OCI-LY7 (cell line): ENCODE measurements around the gene PALMD. TPM values are rescaled to one million over a fixed set of nuclear protein-coding genes. Genes with fewer than 3 reads are reported as not detected.
A peak's percentile ranks its signal among the peaks of the same experiment; 100 is the strongest.

ENCODE experiments used
- BruUV-seq: library from RNA; stranded (reverse); fragments of 400-500 nt; replicated peaks from 2 replicates; lab custom pipeline; 2021; lab: Mats Ljungman, UMichigan
- CTCF ChIA-PET: fragments of 300-600 bp; sonication (Branson Sonifier 250); formaldehyde crosslinking; loops from one replicate; lab custom pipeline; 2022; ENCODE audit warnings: antibody characterized with exemption; ENCODE audit not compliant: unreplicated experiment; lab: Charles Lee
- POLR2A ChIA-PET: fragments of 300-600 bp; sonication (Branson Sonifier 250); formaldehyde crosslinking; loops from one replicate; lab custom pipeline; 2022; ENCODE audit warnings: antibody characterized with exemption; lab: Charles Lee
- DNase-seq: peaks from one replicate; pipeline ENCODE4 v3.0.0-alpha.2; 2015; ENCODE audit warnings: low spot score
- H2AFZ ChIP-seq: fragments of 200-600 bp; sonication (generic), shearing (Covaris generic); 2 replicates; pipeline ENCODE4 v1.6.1; 2014; ENCODE audit warnings: mild to moderate bottlenecking, antibody characterized with exemption, low read length, moderate library complexity
- H3K27ac ChIP-seq: fragments of 200-600 bp; sonication (generic); 2 replicates; pipeline ENCODE4 v1.5.1; 2014; ENCODE audit warnings: mixed run types, low read depth, mild to moderate bottlenecking, moderate library complexity, low read length, inconsistent platforms; ENCODE audit not compliant: poor library complexity, severe bottlenecking
- H3K36me3 ChIP-seq: fragments of 200-600 bp; sonication (generic); 2 replicates; pipeline ENCODE4 v1.6.1; 2014; ENCODE audit warnings: mild to moderate bottlenecking, antibody characterized with exemption, low read length, moderate library complexity, mixed read lengths; ENCODE audit not compliant: insufficient read depth
- H3K4me1 ChIP-seq: fragments of 200-600 bp; sonication (generic); 2 replicates; pipeline ENCODE4 v1.5.1; 2014; ENCODE audit warnings: mild to moderate bottlenecking, low read length; ENCODE audit not compliant: insufficient read depth, poor library complexity, severe bottlenecking
- H3K4me2 ChIP-seq: fragments of 200-600 bp; sonication (generic); 2 replicates; pipeline ENCODE4 v1.6.1; 2014; ENCODE audit warnings: mild to moderate bottlenecking, low read length
- H3K4me3 ChIP-seq: fragments of 200-600 bp; sonication (generic); 2 replicates; pipeline ENCODE4 v1.5.1; 2014; ENCODE audit warnings: mild to moderate bottlenecking, low read depth, low read length; ENCODE audit not compliant: poor library complexity, severe bottlenecking
- H3K79me2 ChIP-seq: fragments of 200-600 bp; sonication (generic); 2 replicates; pipeline ENCODE4 v1.6.1; 2016; ENCODE audit warnings: low read depth, mild to moderate bottlenecking, low read length, moderate library complexity, mixed read lengths; ENCODE audit not compliant: insufficient read depth
- H3K9me2 ChIP-seq: fragments of 200-600 bp; sonication (generic); 2 replicates; pipeline ENCODE4 v1.6.1; 2016; ENCODE audit warnings: mild to moderate bottlenecking, low read length, mixed read lengths; ENCODE audit not compliant: insufficient read depth
- H3K9me3 ChIP-seq: fragments of 200-600 bp; sonication (generic); 2 replicates; pipeline ENCODE4 v1.6.1; 2014; ENCODE audit warnings: mild to moderate bottlenecking, mixed run types, low read length, mixed read lengths
- H4K20me1 ChIP-seq: fragments of 200-600 bp; sonication (generic); 2 replicates; pipeline ENCODE4 v1.6.1; 2014; ENCODE audit warnings: mild to moderate bottlenecking, antibody characterized with exemption, low read length, moderate library complexity, mixed read lengths; ENCODE audit not compliant: insufficient read depth
- EZH2phosphoT487 ChIP-seq: fragments of 200-600 bp; sonication (generic); IDR thresholded peaks from 2 replicates; pipeline ENCODE4 v1.6.1; 2018; ENCODE audit warnings: low read depth, borderline replicate concordance, mild to moderate bottlenecking, mixed run types, antibody characterized with exemption, low read length, moderate library complexity, mixed read lengths
- intact Hi-C: fragments of 100-400 bp; cut with micrococcal nuclease; formaldehyde crosslinking; loops from one replicate; pipeline ENCODE4 v1.10.0; 2022; ENCODE audit not compliant: unreplicated experiment
- total RNA-seq, 2 experiments: library from RNA; depleted of rRNA in 1 of 2; stranded (reverse); fragments of >200 nt in 1 of 2; shearing (Covaris generic) in 1 of 2; gene quantifications; 2 replicates each; pipeline ENCODE4 v1.2.3, GENCODE V29; 2014 to 2022
- TF ChIP-seq, protein P1 (sequence below): fragments of 200-600 bp; sonication (generic); conservative IDR thresholded peaks from 2 replicates; pipeline ENCODE4 v1.5.1; 2014; ENCODE audit warnings: mild to moderate bottlenecking, antibody characterized with exemption, low read length, moderate library complexity, mixed read lengths

The PALMD gene
- total RNA-seq, 2 experiments from 2014 or later = not detected

DNA sequence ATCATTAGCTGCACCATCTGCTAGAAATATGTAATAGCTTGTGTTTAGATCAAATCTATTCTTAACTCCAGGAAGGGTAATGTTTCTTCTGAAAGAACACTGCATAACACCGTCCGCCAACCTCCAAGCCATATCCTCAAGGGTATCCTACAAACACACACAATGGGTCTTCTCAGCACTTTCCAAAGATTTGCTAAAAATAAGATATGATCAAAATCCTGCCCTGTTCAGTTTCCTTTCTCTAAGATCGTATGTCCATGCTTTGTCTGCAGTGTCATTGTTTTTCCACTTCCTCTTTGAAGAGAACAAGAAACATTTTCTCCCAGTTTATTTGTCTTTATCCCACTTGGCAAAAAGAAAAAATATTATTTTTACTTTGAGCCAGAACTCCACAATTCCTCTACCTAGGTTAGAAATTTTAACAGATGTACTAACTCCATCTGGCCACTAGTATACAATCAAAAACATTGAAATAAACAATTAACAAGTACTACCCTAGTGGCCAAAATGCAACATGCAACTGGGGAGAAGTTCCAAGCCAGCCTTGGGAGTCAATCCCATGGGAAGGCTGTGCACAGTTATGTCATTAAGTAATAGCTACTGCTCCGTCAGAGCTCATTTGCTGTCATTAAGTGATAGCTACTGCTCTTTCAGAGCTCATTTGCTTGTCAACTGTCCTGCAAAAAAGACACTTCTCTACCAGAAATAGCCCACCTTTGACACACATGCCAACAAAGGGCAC is 82.8 kb downstream of the PALMD start:
- Histone ChIP-seq H4K20me1 (no peaks in the 10 kb centered on the region), H3K4me1 (no peaks in the 10 kb centered on the region), H3K36me3 (no peaks in the 10 kb centered on the region), H3K4me3 (no peak overlapping the region), H2AFZ (no peak overlapping the region), H3K4me2 (no peak overlapping the region), H3K79me2 (no peaks in the 10 kb centered on the region), H3K9me3 (no peaks in the 10 kb centered on the region), H3K27ac (no peak overlapping the region), H3K9me2 (no peaks in the 10 kb centered on the region)
- TF ChIP-seq, protein P1, sequence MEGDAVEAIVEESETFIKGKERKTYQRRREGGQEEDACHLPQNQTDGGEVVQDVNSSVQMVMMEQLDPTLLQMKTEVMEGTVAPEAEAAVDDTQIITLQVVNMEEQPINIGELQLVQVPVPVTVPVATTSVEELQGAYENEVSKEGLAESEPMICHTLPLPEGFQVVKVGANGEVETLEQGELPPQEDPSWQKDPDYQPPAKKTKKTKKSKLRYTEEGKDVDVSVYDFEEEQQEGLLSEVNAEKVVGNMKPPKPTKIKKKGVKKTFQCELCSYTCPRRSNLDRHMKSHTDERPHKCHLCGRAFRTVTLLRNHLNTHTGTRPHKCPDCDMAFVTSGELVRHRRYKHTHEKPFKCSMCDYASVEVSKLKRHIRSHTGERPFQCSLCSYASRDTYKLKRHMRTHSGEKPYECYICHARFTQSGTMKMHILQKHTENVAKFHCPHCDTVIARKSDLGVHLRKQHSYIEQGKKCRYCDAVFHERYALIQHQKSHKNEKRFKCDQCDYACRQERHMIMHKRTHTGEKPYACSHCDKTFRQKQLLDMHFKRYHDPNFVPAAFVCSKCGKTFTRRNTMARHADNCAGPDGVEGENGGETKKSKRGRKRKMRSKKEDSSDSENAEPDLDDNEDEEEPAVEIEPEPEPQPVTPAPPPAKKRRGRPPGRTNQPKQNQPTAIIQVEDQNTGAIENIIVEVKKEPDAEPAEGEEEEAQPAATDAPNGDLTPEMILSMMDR = peak; percentile 80
- no peak for TF ChIP-seq EZH2phosphoT487
- intact Hi-C loops = no loop called here
- ChIA-PET POLR2A (interaction anchor here (1.5 to 1.7 kb wide), 2 partner anchors 11 to 21 kb away, joined by 3 to 4 read pairs; no protein-coding TSS in a partner anchor), CTCF (interaction anchor here (0.6 kb wide), 1 partner anchor 803 kb away, joined by 3 read pairs; no protein-coding TSS in a partner anchor)
- BruUV-seq = no TSS peak
- DNase-seq = peak; percentile 22

DNA sequence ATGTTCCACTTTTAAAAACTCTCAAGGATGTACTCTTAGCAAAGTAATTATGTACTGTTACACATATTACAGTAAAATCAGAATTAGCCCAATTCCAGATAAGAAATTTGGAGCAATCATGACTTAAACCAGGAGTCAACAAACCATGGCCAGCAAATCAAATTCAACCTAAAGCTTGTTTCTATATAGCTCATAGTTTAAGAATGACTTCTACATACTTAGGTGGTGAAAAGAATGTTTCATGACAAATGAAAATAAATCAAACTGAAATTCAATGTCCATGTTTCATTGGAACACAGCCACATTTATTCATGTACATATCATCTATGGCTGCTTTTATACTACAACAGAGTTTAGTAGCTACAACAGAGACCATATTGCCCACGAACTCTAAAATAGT is 85.5 kb downstream of the PALMD start:
- no TSS peak for BruUV-seq
- Histone ChIP-seq H3K4me3 (no peak overlapping the region), H3K4me1 (no peaks in the 10 kb centered on the region), H3K79me2 (no peaks in the 10 kb centered on the region), H3K9me2 (no peaks in the 10 kb centered on the region), H3K27ac (no peak overlapping the region), H3K4me2 (no peak overlapping the region), H4K20me1 (no peaks in the 10 kb centered on the region), H2AFZ (no peak overlapping the region), H3K9me3 (no peaks in the 10 kb centered on the region), H3K36me3 (no peaks in the 10 kb centered on the region)
- ChIA-PET POLR2A (interaction anchor here (1.3 kb wide), 1 partner anchor 35 kb away, joined by 3 read pairs; the partner anchor contains the start of gene FRRS1), CTCF (no interaction called here)
- TF ChIP-seq EZH2phosphoT487 = no peak
- TF ChIP-seq, protein P1 = no peak
- DNase-seq = no peak
- intact Hi-C loops = no loop called here

GRCh38 chr1:99735852-99736251 is 89.9 kb downstream of the PALMD start:
- no peak overlapping the region for H3K27ac ChIP-seq
- no peaks in the 10 kb centered on the region for H3K9me3 ChIP-seq
- no peaks in the 10 kb centered on the region for H3K9me2 ChIP-seq
- H3K4me2 ChIP-seq = no peak overlapping the region
- no peaks in the 10 kb centered on the region for H4K20me1 ChIP-seq
- no peaks in the 10 kb centered on the region for H3K79me2 ChIP-seq
- TF ChIP-seq, protein P1 = no peak
- no peak for TF ChIP-seq EZH2phosphoT487
- H3K4me1 ChIP-seq = no peaks in the 10 kb centered on the region
- intact Hi-C loops = no loop called here
- ChIA-PET CTCF (no interaction called here), POLR2A (no interaction called here)
- H2AFZ ChIP-seq = no peak overlapping the region
- no peaks in the 10 kb centered on the region for H3K36me3 ChIP-seq
- H3K4me3 ChIP-seq = no peak overlapping the region
- DNase-seq = no peak
- no TSS peak for BruUV-seq
